Fibroblast of villous mesenchyme (primary cell): ENCODE data around the gene VEGFC. TPM values are rescaled to one million over a fixed set of nuclear protein-coding genes. Genes with fewer than 3 reads are reported as not detected.
A peak's percentile ranks its signal among the peaks of the same experiment; 100 is the strongest.

Experiments
- DNase-seq: peaks from one replicate; pipeline ENCODE4 v3.0.0-alpha.2; 2010; ENCODE audit warnings: low read depth
- H3K4me3 ChIP-seq: 2 replicates; pipeline ENCODE4 v1.5.1; 2011; ENCODE audit warnings: low read depth, mild to moderate bottlenecking, low read length
- CTCF ChIP-seq: IDR thresholded peaks from 2 replicates; pipeline ENCODE4 v1.5.1; 2012; ENCODE audit warnings: low read depth, mild to moderate bottlenecking, low read length; ENCODE audit not compliant: insufficient read depth
- total RNA-seq: library from RNA; depleted of rRNA; stranded (reverse); fragments of >200 nt; gene quantifications from 2 replicates; pipeline ENCODE4 v1.2.3, GENCODE V29; 2012

VEGFC gene
- total RNA-seq, 1 donor, result 77.3 TPM

- DNase-seq, result no peak
- TF ChIP-seq CTCF, result no peak
- no peak overlapping the region for H3K4me3 ChIP-seq
Observed at GRCh38 chr4:176745902-176746301, 46.8 kb downstream of the VEGFC start.

GRCh38 chr4:176744091-176744490 is 48.6 kb downstream of the VEGFC start:
- no peak overlapping the region for H3K4me3 ChIP-seq
- DNase-seq, result no peak

GRCh38 chr4:176742211-176742610 is 50.5 kb downstream of the VEGFC start:
- DNase-seq, result no peak
- no peak overlapping the region for H3K4me3 ChIP-seq

More at GRCh38 chr4:176744091-176744490, 48.6 kb downstream of the VEGFC start:
- TF ChIP-seq CTCF, result no peak

GRCh38 chr4:176741253-176741652 is 51.5 kb downstream of the VEGFC start:
- no peak for DNase-seq
- H3K4me3 ChIP-seq, result no peak overlapping the region
- TF ChIP-seq CTCF, result no peak

More at GRCh38 chr4:176742211-176742610, 50.5 kb downstream of the VEGFC start:
- no peak for TF ChIP-seq CTCF

GRCh38 chr4:176735300-176735699 is 57.4 kb downstream of the VEGFC start:
- peak; percentile 30 for DNase-seq
- H3K4me3 ChIP-seq, result no peak overlapping the region
- no peak for TF ChIP-seq CTCF

GRCh38 chr4:176734461-176734860 is 58.3 kb downstream of the VEGFC start:
- no peak overlapping the region for H3K4me3 ChIP-seq
- no peak for DNase-seq
- no peak for TF ChIP-seq CTCF

GRCh38 chr4:176729489-176729888 is 63.2 kb downstream of the VEGFC start:
- TF ChIP-seq CTCF, result no peak
- H3K4me3 ChIP-seq, result no peak overlapping the region
- peak; percentile 64 for DNase-seq
